Testis (tissue), 3 donors: ENCODE results near the gene UBE2O. TPM values are rescaled to one million over a fixed set of nuclear protein-coding genes. Genes with fewer than 3 reads are reported as not detected.

Source experiments
- DNase-seq: peaks from one replicate; pipeline ENCODE4 v3.0.0-alpha.2; 2019
- H3K27ac ChIP-seq, 2 donors: fragments of 200-600 bp; sonication (generic); one replicate each; pipeline ENCODE4 v1.5.1; 2019
- H3K27me3 ChIP-seq: fragments of 200-600 bp; sonication (generic); one replicate; pipeline ENCODE4 v1.5.1; 2019
- H3K36me3 ChIP-seq: fragments of 200-600 bp; sonication (generic); one replicate; pipeline ENCODE4 v1.5.1; 2017; ENCODE audit warnings: low read depth; ENCODE audit errors: missing control alignments
- H3K4me1 ChIP-seq: fragments of 200-600 bp; sonication (generic); one replicate; pipeline ENCODE4 v1.5.1; 2019
- H3K4me3 ChIP-seq, 2 donors: fragments of 200-600 bp; sonication (generic); one replicate each; pipeline ENCODE4 v1.5.1; 2017 to 2019
- H3K9me3 ChIP-seq: fragments of 200-600 bp; sonication (generic); one replicate; pipeline ENCODE4 v1.5.1; 2017
- POLR2A ChIP-seq: fragments of 450-650 bp; IDR thresholded peaks from one replicate; pipeline ENCODE4 v1.6.1; 2017; ENCODE audit warnings: antibody characterized with exemption, mild to moderate bottlenecking, moderate library complexity
- WGBS, 2 donors: methylation state at CpG; one replicate each; pipeline ENCODE4 v1.1.5; 2018; 5-methylcytosine and 5-hydroxymethylcytosine counted together
- intact Hi-C: fragments of 100-400 bp; cut with DNase I; formaldehyde crosslinking; loops from one replicate; pipeline ENCODE4 v1.15.1; 2023; ENCODE audit warnings: low total_unique reads
- polyA plus RNA-seq: library from polyadenylated mRNA; stranded (reverse); fragments of 350-450 nt; fragmentation: Illumina TruSeq; extraction: RNeasy Lipid Tissue Mini Kit (QIAGEN cat#74804); gene quantifications from one replicate; pipeline ENCODE4 v1.2.3, GENCODE V29; 2014; ENCODE audit warnings: low read depth, low replicate concordance; ENCODE audit not compliant: insufficient read depth
- total RNA-seq, 2 donors: library from RNA; depleted of rRNA; stranded (reverse); fragments of >200 nt; gene quantifications; one replicate each; pipeline ENCODE4 v1.2.3, GENCODE V29; 2016
- TF ChIP-seq, protein P1 (sequence below), 3 experiments: fragments of 450-650 bp in 2 of 3; fragments of 200-600 bp in 1 of 3; sonication (generic) in 1 of 3; IDR thresholded peaks; one replicate each; pipeline ENCODE4 v1.5.1; 2016 to 2019; ENCODE audit warnings: antibody characterized with exemption in 3 of 3, mild to moderate bottlenecking in 2 of 3, moderate library complexity in 1 of 3

The UBE2O gene
- total and polyA plus RNA-seq, 3 donors from 2014 or later: 40.6 to 58.0 (median 56.6) TPM

DNA sequence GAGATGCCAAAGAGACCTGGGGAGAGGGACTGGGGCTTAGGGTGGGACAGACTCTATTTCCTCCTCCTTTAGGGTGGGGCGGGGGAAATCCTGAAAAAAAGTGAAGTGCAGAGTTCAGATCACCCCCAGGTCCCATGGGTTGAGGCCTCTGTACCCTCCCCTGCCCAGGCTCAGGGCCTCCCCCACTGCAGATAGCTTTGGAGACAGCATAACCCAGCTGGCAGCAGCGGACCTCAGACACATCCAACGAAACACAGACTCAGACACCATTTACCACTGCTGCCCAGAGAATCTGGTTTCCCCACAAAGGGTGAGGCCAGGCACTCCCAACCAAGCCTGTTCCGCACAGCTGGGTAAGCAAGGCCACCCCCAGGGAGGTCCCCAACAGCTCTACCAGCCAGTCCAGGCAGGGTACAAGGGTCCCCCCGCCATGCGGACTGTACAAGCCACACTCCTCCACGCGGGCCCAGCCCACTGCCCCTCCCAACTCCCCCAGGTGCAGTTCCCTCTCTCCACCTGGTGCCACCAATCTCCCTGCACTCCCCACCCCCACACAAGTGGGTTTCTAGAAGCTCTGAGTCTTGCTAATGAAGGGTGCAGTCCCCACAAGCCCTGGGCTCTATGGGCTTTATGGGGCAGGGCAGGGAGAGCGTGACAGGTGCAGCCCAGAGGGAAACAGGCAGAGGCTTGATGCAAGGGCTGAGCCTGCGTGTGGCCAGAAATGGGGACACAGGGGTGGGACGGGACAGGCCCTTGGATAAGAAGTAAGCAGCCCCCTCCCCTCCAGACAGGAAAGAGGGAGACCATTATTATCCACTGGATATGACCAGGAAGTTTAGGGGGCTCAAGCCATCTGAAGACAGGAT is 39.4 kb upstream of the UBE2O start:
- WGBS, 2 donors: 74 to 77% methylated on average over 7 to 11 of the region's 11 CpGs
- Histone ChIP-seq H3K27me3 (no peaks in the 10 kb centered on the region), H3K36me3 (no peaks in the 10 kb centered on the region), H3K9me3 (no peaks in the 10 kb centered on the region), H3K27ac (peak overlapping the region; percentile 43 to 59), H3K4me1 (peaks cover 12% of the 10 kb centered on the region), H3K4me3 (no peak overlapping the region)
- intact Hi-C loops: no loop called here
- TF ChIP-seq, protein P1, sequence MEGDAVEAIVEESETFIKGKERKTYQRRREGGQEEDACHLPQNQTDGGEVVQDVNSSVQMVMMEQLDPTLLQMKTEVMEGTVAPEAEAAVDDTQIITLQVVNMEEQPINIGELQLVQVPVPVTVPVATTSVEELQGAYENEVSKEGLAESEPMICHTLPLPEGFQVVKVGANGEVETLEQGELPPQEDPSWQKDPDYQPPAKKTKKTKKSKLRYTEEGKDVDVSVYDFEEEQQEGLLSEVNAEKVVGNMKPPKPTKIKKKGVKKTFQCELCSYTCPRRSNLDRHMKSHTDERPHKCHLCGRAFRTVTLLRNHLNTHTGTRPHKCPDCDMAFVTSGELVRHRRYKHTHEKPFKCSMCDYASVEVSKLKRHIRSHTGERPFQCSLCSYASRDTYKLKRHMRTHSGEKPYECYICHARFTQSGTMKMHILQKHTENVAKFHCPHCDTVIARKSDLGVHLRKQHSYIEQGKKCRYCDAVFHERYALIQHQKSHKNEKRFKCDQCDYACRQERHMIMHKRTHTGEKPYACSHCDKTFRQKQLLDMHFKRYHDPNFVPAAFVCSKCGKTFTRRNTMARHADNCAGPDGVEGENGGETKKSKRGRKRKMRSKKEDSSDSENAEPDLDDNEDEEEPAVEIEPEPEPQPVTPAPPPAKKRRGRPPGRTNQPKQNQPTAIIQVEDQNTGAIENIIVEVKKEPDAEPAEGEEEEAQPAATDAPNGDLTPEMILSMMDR (IDR thresholded peaks at IDR 0.05): no peak
- no peak for TF ChIP-seq POLR2A
- DNase-seq: no peak

DNA sequence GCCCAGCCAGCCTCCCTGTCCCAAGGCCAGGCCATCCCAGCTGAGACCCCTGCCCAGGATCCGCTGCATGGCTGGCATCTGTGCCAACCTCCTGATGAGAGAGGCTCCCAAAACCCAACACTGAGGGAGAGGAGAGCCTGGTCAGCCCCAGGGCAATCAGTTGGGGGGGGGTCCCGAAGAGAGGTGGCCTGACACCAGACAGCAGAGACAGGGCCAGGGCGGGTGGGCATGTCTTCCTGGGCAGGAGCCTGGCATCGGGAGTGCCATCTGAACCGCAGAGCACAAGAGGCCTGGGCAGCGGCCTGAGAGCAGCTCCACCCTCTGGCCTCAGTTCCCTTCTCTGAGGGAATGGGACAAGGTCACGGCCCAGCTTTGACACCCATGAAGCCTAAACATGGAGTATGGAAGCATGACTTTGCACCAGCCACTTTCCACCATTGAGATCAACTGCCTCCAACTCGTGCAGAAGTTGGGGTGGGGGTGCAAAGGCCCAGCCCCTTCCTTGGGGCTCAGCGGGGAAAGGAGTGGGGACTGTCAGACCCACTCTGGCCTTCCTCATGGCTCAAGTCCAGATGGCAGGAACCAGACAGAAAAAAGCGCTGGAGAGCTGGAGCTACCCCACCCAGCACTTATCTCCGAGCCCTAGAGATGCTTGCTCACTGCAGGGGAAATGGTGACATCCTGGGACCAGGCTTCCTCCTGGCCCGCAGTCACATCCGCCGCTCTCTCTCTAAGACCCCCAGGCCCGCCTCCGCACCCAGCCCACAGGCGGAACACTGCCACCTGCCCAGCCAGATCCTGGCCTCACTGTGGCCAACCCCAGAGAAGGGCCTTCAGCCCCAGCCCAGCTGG is 38.5 kb upstream of the UBE2O start:
- intact Hi-C loops: no loop called here
- TF ChIP-seq POLR2A: no peak
- TF ChIP-seq, protein P1 (IDR thresholded peaks at IDR 0.05): no peak
- Histone ChIP-seq H3K36me3 (no peaks in the 10 kb centered on the region), H3K4me1 (peaks cover 12% of the 10 kb centered on the region), H3K9me3 (no peaks in the 10 kb centered on the region), H3K27ac (no peak overlapping the region), H3K4me3 (no peak overlapping the region), H3K27me3 (no peaks in the 10 kb centered on the region)
- 93 to 96% methylated on average over 16 to 17 of the region's 17 CpGs for WGBS, 2 donors
- no peak for DNase-seq

DNA sequence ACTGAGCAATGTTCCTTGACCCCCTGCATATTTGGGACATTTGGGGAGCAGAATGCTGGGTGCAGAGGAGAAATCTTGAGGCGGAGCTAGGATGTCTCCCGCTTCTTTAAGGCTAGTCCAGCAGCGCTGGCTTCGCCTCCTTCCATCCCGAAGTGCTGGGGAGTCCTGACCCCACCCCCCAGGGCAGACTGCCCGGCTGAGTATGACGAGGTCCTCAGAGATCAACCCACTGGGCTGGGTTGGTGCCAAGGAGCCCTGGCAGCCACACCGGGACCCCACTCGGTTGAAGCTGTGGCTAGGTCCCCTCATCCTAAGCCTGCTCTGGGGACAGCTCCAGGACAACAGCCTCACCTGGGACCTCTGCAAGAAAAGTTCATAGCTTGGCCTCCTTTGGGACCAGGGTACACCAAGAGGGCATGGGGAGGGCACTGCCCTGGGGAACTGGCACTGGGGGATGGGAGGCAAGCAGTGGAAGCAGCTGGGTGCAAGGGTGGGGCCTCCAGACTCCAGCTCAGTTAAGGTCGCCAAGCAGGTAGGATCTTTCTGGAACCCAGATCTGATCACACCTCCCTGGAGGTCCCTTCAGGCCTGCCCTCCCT is 37.3 kb upstream of the UBE2O start:
- intact Hi-C loops: no loop called here
- TF ChIP-seq POLR2A: no peak
- TF ChIP-seq, protein P1 (IDR thresholded peaks at IDR 0.05): no peak

DNA sequence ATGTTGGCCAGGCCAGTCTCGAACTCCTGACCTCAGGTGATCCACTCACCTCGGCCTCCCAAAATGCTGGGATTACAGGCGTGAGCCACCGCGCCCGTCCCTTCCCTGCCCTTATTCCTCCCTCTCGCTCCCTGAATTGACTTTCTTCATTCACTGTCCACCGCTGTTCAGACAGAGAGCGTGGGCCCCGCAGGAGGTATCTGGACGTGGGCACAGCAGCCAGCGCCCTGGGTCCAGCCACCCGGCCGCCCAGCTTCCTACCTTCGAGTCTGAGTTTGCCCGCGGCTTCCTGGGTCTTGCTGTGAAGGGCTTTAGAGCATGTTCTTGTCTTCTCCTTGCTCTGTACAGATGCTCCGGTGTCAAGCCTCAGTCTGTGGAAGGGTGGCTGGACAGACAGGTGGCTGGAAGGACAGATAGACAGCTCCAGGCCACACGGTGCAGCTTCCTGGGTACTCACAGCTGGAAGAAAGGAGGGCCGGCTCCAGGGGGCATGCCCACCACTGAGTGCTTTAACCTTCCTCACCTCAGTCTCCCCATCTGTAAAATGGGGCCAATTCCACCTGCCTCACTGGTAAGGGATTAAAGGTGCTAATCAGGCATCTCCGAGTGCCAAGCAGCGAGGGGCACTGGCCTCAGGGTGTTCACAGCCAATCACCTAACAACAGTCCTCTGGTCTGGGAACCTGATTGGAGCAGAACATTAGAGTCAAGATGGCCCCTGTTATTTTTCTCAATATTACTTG is 34.7 kb upstream of the UBE2O start:
- Histone ChIP-seq H3K4me3 (no peak overlapping the region), H3K27me3 (no peaks in the 10 kb centered on the region), H3K4me1 (peaks cover 4% of the 10 kb centered on the region), H3K36me3 (no peaks in the 10 kb centered on the region), H3K9me3 (no peaks in the 10 kb centered on the region), H3K27ac (peak overlapping the region in 1 of 2 donors; percentile 8)
- DNase-seq: no peak
- intact Hi-C loops: no loop called here
- no peak for TF ChIP-seq POLR2A
- TF ChIP-seq, protein P1 (IDR thresholded peaks at IDR 0.05): no peak
- WGBS, 2 donors: 95 to 97% methylated on average over 10 to 22 of the region's 22 CpGs

More for the DNA sequence above, 37.3 kb upstream of the UBE2O start:
- Histone ChIP-seq H3K4me3 (no peak overlapping the region), H3K27ac (no peak overlapping the region), H3K4me1 (peaks cover 12% of the 10 kb centered on the region), H3K9me3 (no peaks in the 10 kb centered on the region), H3K36me3 (no peaks in the 10 kb centered on the region), H3K27me3 (no peaks in the 10 kb centered on the region)
- WGBS, 2 donors: 82 to 94% methylated on average over 8 to 10 of the region's 10 CpGs
- DNase-seq: no peak
